Calu3 (cell line): ENCODE measurements around the gene JAZF1. TPM values are rescaled to one million over a fixed set of nuclear protein-coding genes. Genes with fewer than 3 reads are reported as not detected.

Experiments
- BruUV-seq: library from RNA; stranded (reverse); fragments of 400-500 nt; replicated peaks from 2 replicates; lab custom pipeline; 2021; lab: Mats Ljungman, UMichigan
- CTCF ChIA-PET: fragments of 300-600 bp; sonication (Branson Sonifier 250); formaldehyde crosslinking; loops from one replicate; lab custom pipeline; 2022; ENCODE audit warnings: antibody characterized with exemption; lab: Charles Lee
- DNase-seq: peaks from one replicate; pipeline ENCODE4 v3.0.0; 2022
- H3K27ac Mint-ChIP-seq: one replicate; pipeline ENCODE4 v1.8.0; 2022; ENCODE audit warnings: mixed read lengths; ENCODE audit not compliant: unreplicated experiment
- H3K27me3 Mint-ChIP-seq: one replicate; pipeline ENCODE4 v1.8.0; 2022; ENCODE audit warnings: mixed read lengths; ENCODE audit not compliant: unreplicated experiment
- H3K36me3 Mint-ChIP-seq: one replicate; pipeline ENCODE4 v1.8.0; 2022; ENCODE audit warnings: mild to moderate bottlenecking, moderate library complexity, mixed read lengths; ENCODE audit not compliant: insufficient read depth, unreplicated experiment
- H3K4me1 Mint-ChIP-seq: one replicate; pipeline ENCODE4 v1.8.0; 2022; ENCODE audit warnings: mild to moderate bottlenecking, low read depth, mixed read lengths; ENCODE audit not compliant: unreplicated experiment
- H3K4me3 Mint-ChIP-seq: one replicate; pipeline ENCODE4 v1.8.0; 2022; ENCODE audit warnings: mild to moderate bottlenecking, low read depth, moderate library complexity, mixed read lengths; ENCODE audit not compliant: unreplicated experiment
- H3K9me3 Mint-ChIP-seq: one replicate; pipeline ENCODE4 v1.8.0; 2022; ENCODE audit warnings: low read depth, mixed read lengths; ENCODE audit not compliant: unreplicated experiment
- CTCF ChIP-seq: fragments of 200-600 bp; IDR thresholded peaks from one replicate; pipeline ENCODE4 v1.8.0; 2022; ENCODE audit warnings: antibody characterized with exemption; ENCODE audit not compliant: unreplicated experiment
- intact Hi-C: fragments of 100-400 bp; cut with micrococcal nuclease; formaldehyde crosslinking; loops from one replicate; pipeline ENCODE4 v1.10.0; 2022; ENCODE audit not compliant: unreplicated experiment
- total RNA-seq: library from RNA; stranded (reverse); gene quantifications from 2 replicates; pipeline ENCODE4 v1.2.3, GENCODE V29; 2022

The JAZF1 gene
- total RNA-seq, 1 experiment from 2014 or later: 10.7 TPM

GRCh38 chr7:27918503-27918902 lies 262.1 kb downstream of the JAZF1 start:
- no peak overlapping the region for H3K27ac Mint-ChIP-seq
- BruUV-seq: no TSS peak

DNA sequence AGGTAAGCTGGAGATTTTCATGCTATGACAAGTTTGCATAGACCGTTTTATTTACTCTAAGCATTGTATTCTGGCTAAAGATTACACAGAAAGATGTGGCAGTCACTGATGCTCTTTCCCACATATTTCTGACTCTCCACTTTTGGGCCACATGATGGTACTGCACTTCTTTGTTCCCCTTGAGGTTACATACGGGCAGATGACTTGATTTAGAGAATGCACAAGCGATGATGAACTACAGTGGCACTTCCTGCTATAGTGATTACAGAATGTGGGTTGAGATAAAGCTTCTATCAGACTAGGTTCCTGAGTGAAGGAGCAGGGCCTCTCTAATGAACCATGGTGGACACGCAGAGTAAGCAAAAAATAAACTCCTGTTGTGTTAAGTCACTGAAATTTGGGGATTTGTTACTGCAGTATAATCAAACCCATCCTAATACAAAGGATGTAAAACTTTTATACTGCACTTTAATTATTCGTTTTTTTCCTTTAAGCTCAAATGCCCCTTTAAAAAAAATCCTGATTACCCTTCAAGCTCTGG lies 262.8 kb downstream of the JAZF1 start:
- CTCF ChIA-PET: interaction anchor here (0.6 to 1.9 kb wide), 5 partner anchors 26 to 722 kb away, joined by 3 to 9 read pairs (median 3); no protein-coding TSS in a partner anchor
- intact Hi-C loops: loop anchor here (5.0 kb wide), 1 partner anchor 276 kb away; no protein-coding TSS in a partner anchor
- no peak overlapping the region for H3K27ac Mint-ChIP-seq

More at GRCh38 chr7:27918503-27918902, 262.1 kb downstream of the JAZF1 start:
- Mint-ChIP-seq H3K4me3 (no peak overlapping the region), H3K4me1 (peaks cover 45% of the 10 kb centered on the region), H3K27me3 (no peaks in the 10 kb centered on the region), H3K9me3 (peaks cover 6% of the 10 kb centered on the region), H3K36me3 (no peaks in the 10 kb centered on the region)
- no peak for DNase-seq
- intact Hi-C loops: loop anchor here (5.0 kb wide), 1 partner anchor 276 kb away; no protein-coding TSS in a partner anchor
- CTCF ChIA-PET: interaction anchor here (1.0 to 1.9 kb wide), 3 partner anchors 51 to 723 kb away, joined by 3 to 9 read pairs (median 3); no protein-coding TSS in a partner anchor
- no peak for TF ChIP-seq CTCF

DNA sequence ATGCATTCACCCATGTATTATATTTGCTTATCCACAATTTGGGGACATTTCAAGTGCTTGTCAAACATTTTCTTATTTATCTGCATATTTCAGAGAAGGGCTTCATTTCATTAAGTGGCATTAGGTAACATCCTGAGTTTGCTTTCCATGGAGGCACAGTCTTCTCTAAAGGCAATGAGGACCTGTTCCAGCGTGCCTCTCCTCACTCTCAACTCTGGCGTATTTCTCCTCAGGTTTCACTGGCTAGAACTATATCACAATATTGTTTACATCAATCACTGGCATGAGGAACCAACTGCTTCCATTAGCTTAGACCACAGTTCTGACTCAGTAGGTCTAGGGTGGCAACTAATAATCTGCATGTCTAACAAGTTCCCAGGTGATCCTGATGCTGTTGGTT lies 263.5 kb downstream of the JAZF1 start:
- Mint-ChIP-seq H3K27ac (no peak overlapping the region), H3K4me3 (no peak overlapping the region), H3K36me3 (no peaks in the 10 kb centered on the region), H3K27me3 (no peaks in the 10 kb centered on the region), H3K9me3 (peaks cover 6% of the 10 kb centered on the region), H3K4me1 (peaks cover 45% of the 10 kb centered on the region)
- intact Hi-C loops: loop anchor here (5.0 kb wide), 1 partner anchor 275 kb away; no protein-coding TSS in a partner anchor
- no peak for DNase-seq
- BruUV-seq: no TSS peak
- CTCF ChIA-PET: interaction anchor here (0.6 to 1.9 kb wide), 4 partner anchors 27 to 721 kb away, joined by 3 to 9 read pairs (median 6); no protein-coding TSS in a partner anchor
- TF ChIP-seq CTCF: no peak

More for the DNA sequence above, 262.8 kb downstream of the JAZF1 start:
- Mint-ChIP-seq H3K4me3 (no peak overlapping the region), H3K27me3 (no peaks in the 10 kb centered on the region), H3K9me3 (peaks cover 6% of the 10 kb centered on the region), H3K4me1 (peaks cover 45% of the 10 kb centered on the region), H3K36me3 (no peaks in the 10 kb centered on the region)
- TF ChIP-seq CTCF: no peak
- DNase-seq: no peak
- no TSS peak for BruUV-seq

DNA sequence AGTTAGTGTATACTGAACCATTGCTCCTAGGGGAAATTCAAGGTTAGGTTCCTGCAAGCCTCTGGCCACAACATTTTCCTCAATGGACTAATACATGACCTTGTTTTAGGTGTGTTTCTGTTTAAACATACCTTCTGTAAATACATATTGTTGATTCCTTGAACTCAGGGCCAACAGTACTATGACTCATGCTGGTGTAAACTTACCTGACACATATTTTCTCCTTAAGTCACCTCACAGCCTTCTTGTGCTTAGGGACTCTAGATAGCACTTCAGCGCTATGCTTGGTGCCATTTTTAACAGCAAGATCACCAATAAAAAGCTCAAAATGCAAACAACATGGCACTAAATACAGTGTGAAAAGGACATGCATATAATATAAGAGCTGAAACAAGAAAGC lies 264.2 kb downstream of the JAZF1 start:
- Mint-ChIP-seq H3K4me3 (no peak overlapping the region), H3K27me3 (no peaks in the 10 kb centered on the region), H3K4me1 (peaks cover 45% of the 10 kb centered on the region), H3K36me3 (no peaks in the 10 kb centered on the region), H3K9me3 (peaks cover 6% of the 10 kb centered on the region), H3K27ac (no peak overlapping the region)
- BruUV-seq: no TSS peak
- CTCF ChIA-PET: interaction anchor here (0.5 to 0.6 kb wide), 2 partner anchors 583 to 1645 kb away, joined by 3 to 4 read pairs; no protein-coding TSS in a partner anchor
- peak; percentile 29 for DNase-seq
- intact Hi-C loops: loop anchor here (5.0 kb wide), 1 partner anchor 274 kb away; no protein-coding TSS in a partner anchor
- TF ChIP-seq CTCF: no peak
